Endothelial cell of umbilical vein (primary cell): ENCODE measurements around the gene TLE7.

Experiments
- CTCF ChIP-seq, 2 donors: IDR thresholded peaks; 1 replicate in 1 of 2; 2 replicates in 1 of 2; pipeline ENCODE4 v1.5.1; 2011; ENCODE audit warnings: low read length in 2 of 2, mild to moderate bottlenecking in 2 of 2, moderate library complexity in 2 of 2, control low read depth in 1 of 2, inconsistent platforms in 1 of 2, low read depth in 1 of 2; ENCODE audit not compliant: insufficient read depth in 1 of 2; ENCODE audit errors: extremely low read depth in 1 of 2
- EZH2 ChIP-seq: IDR thresholded peaks from 2 replicates; pipeline ENCODE4 v1.6.1; 2012; ENCODE audit warnings: borderline replicate concordance, low read depth, mild to moderate bottlenecking, moderate library complexity, low read length, inconsistent platforms; ENCODE audit not compliant: severe bottlenecking
- FOS ChIP-seq: IDR thresholded peaks from 2 replicates; pipeline ENCODE4 v1.6.1; 2011; ENCODE audit warnings: mild to moderate bottlenecking, low read length, moderate library complexity, borderline replicate concordance; ENCODE audit not compliant: insufficient read depth
- JUN ChIP-seq: IDR thresholded peaks from 2 replicates; pipeline ENCODE4 v1.6.1; 2011; ENCODE audit warnings: borderline replicate concordance, low read depth; ENCODE audit not compliant: insufficient read length, insufficient read depth
- MAX ChIP-seq: IDR thresholded peaks from 2 replicates; pipeline ENCODE4 v1.6.1; 2011; ENCODE audit not compliant: insufficient read depth, insufficient read length
- MYC ChIP-seq: IDR thresholded peaks from one replicate; pipeline ENCODE4 v1.6.1; 2011; ENCODE audit warnings: mild to moderate bottlenecking, low read depth, low read length
- POLR2A ChIP-seq: IDR thresholded peaks from 2 replicates; pipeline ENCODE4 v1.6.1; 2012; ENCODE audit warnings: low read depth, mild to moderate bottlenecking, control low read depth, low read length
- POLR2AphosphoS5 ChIP-seq: IDR thresholded peaks from 2 replicates; pipeline ENCODE4 v1.6.1; 2012; ENCODE audit warnings: low read depth, mild to moderate bottlenecking, control low read depth, low read length, moderate library complexity; ENCODE audit not compliant: insufficient read depth

GRCh38 chr16:71380831-71381230 lies 61.0 kb downstream of the TLE7 start:
- TF ChIP-seq CTCF (IDR thresholded peaks at IDR 0.05; ENCODE audit: extremely low read depth in 1 of 2, insufficient read depth in 1 of 2, low read depth in 1 of 2, low read length in 2 of 2) (no peak), JUN (no peak), POLR2A (no peak), MAX (no peak), MYC (no peak), POLR2AphosphoS5 (no peak), FOS (no peak), EZH2 (no peak)
